IMR-90 (cell line): ENCODE measurements around the gene ADRA2C.

Experiments used
- CHD1 ChIP-seq: IDR thresholded peaks from 2 replicates; pipeline ENCODE4 v1.6.1; 2012; ENCODE audit warnings: low read depth, low read length, improper control_type of control experiment
- ELK1 ChIP-seq: fragments of 150-350 bp; IDR thresholded peaks from 2 replicates; pipeline ENCODE4 v1.6.1; 2016; ENCODE audit warnings: low read depth, mild to moderate bottlenecking, low read length, moderate library complexity, borderline replicate concordance
- POLR2A ChIP-seq: IDR thresholded peaks from 2 replicates; pipeline ENCODE4 v1.6.1; 2012; ENCODE audit warnings: mild to moderate bottlenecking, low read depth, low read length
- RAD21 ChIP-seq: IDR thresholded peaks from 2 replicates; pipeline ENCODE4 v1.6.1; 2012; ENCODE audit warnings: low read length, improper control_type of control experiment
- USF2 ChIP-seq: fragments of 150-350 bp; IDR thresholded peaks from 2 replicates; pipeline ENCODE4 v1.6.1; 2017; ENCODE audit warnings: mild to moderate bottlenecking, antibody characterized with exemption, low read length, low read depth
- TF ChIP-seq, protein P1 (sequence below): conservative IDR thresholded peaks from 2 replicates; pipeline ENCODE4 v1.5.1; 2012; ENCODE audit warnings: mild to moderate bottlenecking, low read depth, low read length, improper control_type of control experiment

DNA sequence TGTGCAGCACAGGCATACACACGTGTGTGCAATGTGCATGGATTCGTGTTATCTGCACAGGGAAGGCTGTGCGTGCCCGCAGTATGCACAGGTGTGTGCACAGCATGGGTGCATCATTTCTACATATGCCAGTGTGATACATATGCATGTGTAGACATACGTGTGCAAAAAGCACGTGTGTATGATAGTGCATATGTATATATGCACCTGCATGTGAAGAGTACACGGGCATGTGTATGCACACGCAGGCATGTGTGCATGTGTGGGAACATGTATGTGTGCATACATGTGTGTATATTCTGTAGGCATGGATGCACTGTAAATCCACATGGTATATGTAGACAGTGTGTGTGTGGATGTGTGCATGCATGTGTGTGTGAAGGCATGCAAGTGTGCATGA, 3.9 kb upstream of the ADRA2C start:
- TF ChIP-seq CHD1 (no peak), ELK1 (no peak), POLR2A (no peak), RAD21 (no peak), USF2 (no peak)
- TF ChIP-seq, protein P1, sequence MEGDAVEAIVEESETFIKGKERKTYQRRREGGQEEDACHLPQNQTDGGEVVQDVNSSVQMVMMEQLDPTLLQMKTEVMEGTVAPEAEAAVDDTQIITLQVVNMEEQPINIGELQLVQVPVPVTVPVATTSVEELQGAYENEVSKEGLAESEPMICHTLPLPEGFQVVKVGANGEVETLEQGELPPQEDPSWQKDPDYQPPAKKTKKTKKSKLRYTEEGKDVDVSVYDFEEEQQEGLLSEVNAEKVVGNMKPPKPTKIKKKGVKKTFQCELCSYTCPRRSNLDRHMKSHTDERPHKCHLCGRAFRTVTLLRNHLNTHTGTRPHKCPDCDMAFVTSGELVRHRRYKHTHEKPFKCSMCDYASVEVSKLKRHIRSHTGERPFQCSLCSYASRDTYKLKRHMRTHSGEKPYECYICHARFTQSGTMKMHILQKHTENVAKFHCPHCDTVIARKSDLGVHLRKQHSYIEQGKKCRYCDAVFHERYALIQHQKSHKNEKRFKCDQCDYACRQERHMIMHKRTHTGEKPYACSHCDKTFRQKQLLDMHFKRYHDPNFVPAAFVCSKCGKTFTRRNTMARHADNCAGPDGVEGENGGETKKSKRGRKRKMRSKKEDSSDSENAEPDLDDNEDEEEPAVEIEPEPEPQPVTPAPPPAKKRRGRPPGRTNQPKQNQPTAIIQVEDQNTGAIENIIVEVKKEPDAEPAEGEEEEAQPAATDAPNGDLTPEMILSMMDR = no peak
